ENCODE measurements around the gene PDF. TPM values are rescaled to one million over a fixed set of nuclear protein-coding genes. Genes with fewer than 3 reads are reported as not detected.

PDF gene
- total RNA-seq, 1 donor from 2014 or later, result 15.3 TPM

- intact Hi-C loops (cut with micrococcal nuclease), result loop anchor here (10.0 kb wide), 1 partner anchor 1210 kb away; the partner anchor contains the start of genes COG4 and SF3B3
- CTCF ChIA-PET, result no interaction called here
- DNase-seq, result no peak
- peaks cover 27% of the 10 kb centered on the region for H3K4me1 Mint-ChIP-seq
- H3K36me3 Mint-ChIP-seq (ENCODE audit: low read depth), result peaks cover 58% of the 10 kb centered on the region
- POLR2A ChIA-PET, result interaction anchor here (0.6 to 1.4 kb wide), 2 partner anchors 13 to 46 kb away, joined by 4 to 6 read pairs; no protein-coding TSS in a partner anchor
- H3K27ac Mint-ChIP-seq, result no peak overlapping the region
- H3K27me3 Mint-ChIP-seq, result no peaks in the 10 kb centered on the region
- no peak overlapping the region for H3K4me3 Mint-ChIP-seq
- no peak for TF ChIP-seq CTCF (IDR thresholded peaks at IDR 0.05)
- H3K9me3 Mint-ChIP-seq, result no peaks in the 10 kb centered on the region
- ATAC-seq (ENCODE audit: low read depth), result no peak
Measured at GRCh38 chr16:69314534-69314933, 15.9 kb downstream of the PDF start.

GRCh38 chr16:69313469-69313868 lies 16.9 kb downstream of the PDF start:
- no peaks in the 10 kb centered on the region for H3K9me3 Mint-ChIP-seq
- DNase-seq, result no peak
- TF ChIP-seq CTCF (IDR thresholded peaks at IDR 0.05), result no peak
- no peak for ATAC-seq (ENCODE audit: low read depth)
- CTCF ChIA-PET, result no interaction called here
- intact Hi-C loops (cut with micrococcal nuclease), result loop anchor here (10.0 kb wide), 1 partner anchor 1211 kb away; the partner anchor contains the start of genes COG4 and SF3B3
- H3K36me3 Mint-ChIP-seq (ENCODE audit: low read depth), result peaks cover 48% of the 10 kb centered on the region
- H3K27ac Mint-ChIP-seq, result no peak overlapping the region
- peak overlapping the region; percentile 65 for H3K4me3 Mint-ChIP-seq
- H3K27me3 Mint-ChIP-seq, result no peaks in the 10 kb centered on the region
- POLR2A ChIA-PET, result interaction anchor here (1.4 kb wide), 1 partner anchor 14 kb away, joined by 4 read pairs; no protein-coding TSS in a partner anchor
- peaks cover 27% of the 10 kb centered on the region for H3K4me1 Mint-ChIP-seq

- Mint-ChIP-seq H3K4me1 (peaks cover 27% of the 10 kb centered on the region), H3K27ac (peak overlapping the region; percentile 91), H3K4me3 (peak overlapping the region; percentile 98), H3K27me3 (no peaks in the 10 kb centered on the region), H3K9me3 (no peaks in the 10 kb centered on the region), H3K36me3 (ENCODE audit: low read depth) (peaks cover 36% of the 10 kb centered on the region)
- TF ChIP-seq CTCF (IDR thresholded peaks at IDR 0.05), result no peak
- CTCF ChIA-PET, result interaction anchor here (1.2 to 1.4 kb wide), 2 partner anchors 18 to 27 kb away, joined by 5 read pairs; partner anchors contain the start of genes COG8, NIP7 and PDF
- POLR2A ChIA-PET, result interaction anchor here (0.6 to 2.6 kb wide), 5 partner anchors 12 to 179 kb away, joined by 3 to 11 read pairs (median 5); partner anchors contain the start of genes NIP7 and PDF
- peak; percentile 33 for ATAC-seq (ENCODE audit: low read depth)
- intact Hi-C loops (cut with micrococcal nuclease), result loop anchor here (1.0 to 10.0 kb wide), 7 partner anchors 19 to 1213 kb away; partner anchors contain the start of genes COG4, COG8, NFAT5 and NIP7
- DNase-seq, result no peak
Measured at GRCh38 chr16:69311533-69312387, 18.6 kb downstream of the PDF start.

- Mint-ChIP-seq H3K4me3 (peak within 1 kb of the TSS; percentile 98), H3K9me3 (no peaks in the 10 kb centered on the region), H3K4me1 (peaks cover 27% of the 10 kb centered on the region), H3K27me3 (no peaks in the 10 kb centered on the region), H3K27ac (peak within 1 kb of the TSS; percentile 91), H3K36me3 (ENCODE audit: low read depth) (peaks cover 28% of the 10 kb centered on the region)
- ATAC-seq (ENCODE audit: low read depth), result peak; percentile 98
- intact Hi-C loops (cut with micrococcal nuclease), result loop anchor here (1.0 to 10.0 kb wide), 7 partner anchors 19 to 1214 kb away; partner anchors contain the start of genes COG4, COG8, NFAT5 and NIP7
- no peak for TF ChIP-seq CTCF (IDR thresholded peaks at IDR 0.05)
- POLR2A ChIA-PET, result interaction anchor here (0.5 to 2.6 kb wide), 6 partner anchors 14 to 178 kb away, joined by 3 to 11 read pairs (median 6); partner anchors contain the start of genes COG8, NIP7 and PDF
- DNase-seq, result peak; percentile 99
- CTCF ChIA-PET, result interaction anchor here (1.0 kb wide), 1 partner anchor 19 kb away, joined by 3 read pairs; no protein-coding TSS in a partner anchor
Measured at GRCh38 chr16:69310653-69311532, 19.5 kb downstream of the PDF start, which contains the start of gene VPS4A. TSS of gene VPS4A (plus strand) at chr16:69311350. CDS start at chr16:69311512, 162 bp downstream.

Measured in activated B cell treated with CpG ODN at 0.5 μM for 24 hours (primary cell).